B cell (primary cell): ENCODE data around the gene CSNK1G1. TPM values are rescaled to one million over a fixed set of nuclear protein-coding genes. Genes with fewer than 3 reads are reported as not detected.

ENCODE experiments used
- ATAC-seq: fragments of 200-7000 bp; cut with Tn5 transposase; one replicate; pipeline ENCODE4 v1.10.0; 2021; ENCODE audit warnings: low read depth, mild to moderate bottlenecking, moderate number of reproducible peaks, moderate library complexity
- CTCF ChIA-PET: fragments of 350-600 bp; sonication (Branson Sonifier 250); formaldehyde crosslinking; loops from one replicate; lab custom pipeline; 2021; ENCODE audit warnings: antibody characterized with exemption, inconsistent platforms; lab: Charles Lee
- POLR2A ChIA-PET: fragments of 350-600 bp; sonication (Branson Sonifier 250); formaldehyde crosslinking; loops from one replicate; lab custom pipeline; 2021; ENCODE audit warnings: antibody characterized with exemption; lab: Charles Lee
- DNase-seq: peaks from one replicate; pipeline ENCODE4 v3.0.0; 2013
- H2AFZ ChIP-seq: 2 replicates; pipeline ENCODE4 v1.6.1; 2012; ENCODE audit warnings: mild to moderate bottlenecking, low read depth, low read length; ENCODE audit not compliant: insufficient read depth, poor library complexity, severe bottlenecking
- H3K27ac ChIP-seq, 2 donors: 1 replicate in 1 of 2; 2 replicates in 1 of 2; pipeline ENCODE4 v1.5.1; 2012 to 2013; ENCODE audit warnings: low read length in 2 of 2, mild to moderate bottlenecking in 2 of 2, moderate library complexity in 1 of 2
- H3K27me3 ChIP-seq, 4 experiments: fragments of 200-600 bp in 1 of 4; sonication (generic) in 1 of 4; replicated peaks in 1 of 4; 1 replicate in 2 of 4; 2 replicates in 2 of 4; pipeline versions ENCODE4 v1.6.1 to v1.7.0; 2013 to 2016; ENCODE audit warnings: low read length in 3 of 4, mild to moderate bottlenecking in 2 of 4, mixed read lengths in 1 of 4, moderate library complexity in 1 of 4; ENCODE audit not compliant: insufficient read depth in 4 of 4, control insufficient read depth in 3 of 4; ENCODE audit errors: control extremely low read depth in 1 of 4
- H3K36me3 ChIP-seq, 2 experiments: replicated peaks in 1 of 2; 1 replicate in 1 of 2; 2 replicates in 1 of 2; pipeline versions ENCODE4 v1.6.1 to v1.7.1; 2013; ENCODE audit warnings: low read length in 1 of 2; ENCODE audit not compliant: insufficient read depth in 2 of 2, control insufficient read depth in 1 of 2; ENCODE audit errors: control extremely low read depth in 1 of 2, extremely low read depth in 1 of 2
- H3K4me1 ChIP-seq, 2 donors: fragments of 200-600 bp in 1 of 2; sonication (generic) in 1 of 2; 1 replicate in 1 of 2; 2 replicates in 1 of 2; pipeline versions ENCODE4 v1.5.1 to v1.6.1; 2013 to 2017; ENCODE audit warnings: low read length in 2 of 2; ENCODE audit not compliant: control insufficient read depth in 2 of 2, insufficient read depth in 2 of 2
- H3K4me2 ChIP-seq: replicated peaks from 2 replicates; pipeline ENCODE3; 2012; ENCODE audit warnings: mild to moderate bottlenecking, low read depth, low read length; ENCODE audit not compliant: poor library complexity, severe bottlenecking
- H3K4me3 ChIP-seq, 5 experiments: fragments of 200-600 bp in 1 of 5; sonication (generic) in 1 of 5; 1 replicate in 3 of 5; 2 replicates in 2 of 5; pipeline versions ENCODE4 v1.5.1 to v1.7.0; 2011 to 2016; ENCODE audit warnings: low read length in 4 of 5, mild to moderate bottlenecking in 4 of 5, low read depth in 2 of 5, control low read depth in 1 of 5, moderate library complexity in 1 of 5; ENCODE audit not compliant: insufficient read depth in 1 of 5; ENCODE audit errors: control extremely low read depth in 1 of 5, extremely low read depth in 1 of 5
- H3K79me2 ChIP-seq: fragments of 200-600 bp; sonication (generic); one replicate; pipeline ENCODE4 v1.6.0; 2016; ENCODE audit warnings: low read length; ENCODE audit not compliant: control insufficient read depth, insufficient read depth
- H3K9ac ChIP-seq: fragments of 200-600 bp; sonication (generic); 2 replicates; pipeline ENCODE4 v1.6.1; 2017; ENCODE audit warnings: mild to moderate bottlenecking, low read length, moderate library complexity
- H3K9me3 ChIP-seq, 3 donors: one replicate each; pipeline versions ENCODE4 v1.6.1 to v1.7.1; 2013; ENCODE audit warnings: low read length in 2 of 3; ENCODE audit not compliant: control insufficient read depth in 2 of 3, insufficient read depth in 1 of 3; ENCODE audit errors: control extremely low read depth in 1 of 3
- H4K20me1 ChIP-seq: 2 replicates; pipeline ENCODE4 v1.6.0; 2012; ENCODE audit warnings: mild to moderate bottlenecking, low read length; ENCODE audit not compliant: insufficient read depth, control insufficient read depth, poor library complexity, severe bottlenecking
- H3K27ac Mint-ChIP-seq: one replicate; pipeline ENCODE4 v1.8.0; 2021; ENCODE audit warnings: mixed read lengths
- H3K27me3 Mint-ChIP-seq: one replicate; pipeline ENCODE4 v1.8.0; 2021; ENCODE audit warnings: mixed read lengths
- H3K4me1 Mint-ChIP-seq: one replicate; pipeline ENCODE4 v1.8.0; 2021; ENCODE audit warnings: mixed read lengths
- H3K4me3 Mint-ChIP-seq: one replicate; pipeline ENCODE4 v1.8.0; 2021; ENCODE audit warnings: mixed read lengths
- H3K9me3 Mint-ChIP-seq: one replicate; pipeline ENCODE4 v1.8.0; 2022; ENCODE audit warnings: mixed read lengths; ENCODE audit not compliant: insufficient read depth
- EZH2 ChIP-seq: IDR thresholded peaks from 2 replicates; pipeline ENCODE4 v1.6.1; 2012; ENCODE audit warnings: borderline replicate concordance, low read depth, mild to moderate bottlenecking, moderate library complexity, low read length; ENCODE audit not compliant: insufficient read depth, poor library complexity, severe bottlenecking
- WGBS: methylation state at CpG from one replicate; pipeline ENCODE4 v1.1.5; 2013; ENCODE audit warnings: missing lambda C conversion rate; ENCODE audit not compliant: insufficient coverage; 5-methylcytosine and 5-hydroxymethylcytosine counted together
- intact Hi-C: fragments of 100-400 bp; cut with micrococcal nuclease; formaldehyde crosslinking; loops from one replicate; pipeline ENCODE4 v1.10.0; 2022
- polyA plus RNA-seq: library from polyadenylated mRNA; depleted of rRNA; stranded (reverse); fragments of >200 nt; gene quantifications from 2 replicates; pipeline ENCODE4 v1.2.3, GENCODE V29; 2012
- total RNA-seq, 2 donors: library from RNA; stranded (reverse); fragments of 120-200 nt in 1 of 2; gene quantifications; 1 replicate in 1 of 2; 2 replicates in 1 of 2; pipeline versions ENCODE4 v1.2.3 to v1.2.4, GENCODE V29; 2013 to 2022
- TF ChIP-seq, protein P1 (sequence below): fragments of 200-600 bp; IDR thresholded peaks from one replicate; pipeline ENCODE4 v1.8.0; 2022; ENCODE audit warnings: antibody characterized with exemption, mild to moderate bottlenecking

The CSNK1G1 gene
- total and polyA plus RNA-seq, 2 donors (not counting 1 experiment from before 2014, with no cell fraction given) = 5.2 to 40.3 TPM

DNA sequence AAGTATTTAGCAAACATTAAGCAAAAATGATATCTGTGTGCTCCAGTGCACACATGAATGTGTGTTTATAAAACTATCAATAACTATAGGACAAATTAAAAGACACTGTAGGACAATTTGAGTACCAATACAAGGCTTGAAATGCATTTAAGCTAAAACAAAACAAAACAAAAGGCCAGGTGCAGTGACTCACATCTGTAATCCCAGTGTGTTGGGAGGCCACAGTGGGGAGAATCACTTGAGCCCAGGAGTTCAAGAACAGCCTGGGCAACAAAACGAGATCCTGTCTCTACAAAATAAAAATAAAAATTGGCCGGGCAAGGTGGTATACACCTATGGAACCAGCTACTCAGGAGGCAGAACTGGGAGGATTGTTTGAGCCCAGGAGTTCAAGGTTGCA lies 50.7 kb downstream of the CSNK1G1 start:
- H3K4me1 ChIP-seq = no peaks in the 10 kb centered on the region
- H3K4me3 Mint-ChIP-seq = no peak overlapping the region
- no CpG with 5 or more reads among the region's 2 CpGs for WGBS
- H3K27ac ChIP-seq = no peak overlapping the region
- no peak overlapping the region for H3K4me3 ChIP-seq
- DNase-seq (no peak), ATAC-seq (no peak)
- no peaks in the 10 kb centered on the region for H3K27me3 ChIP-seq
- intact Hi-C loops = no loop called here
- no peak for TF ChIP-seq EZH2
- POLR2A ChIA-PET = no interaction called here
- no peaks in the 10 kb centered on the region for H3K27me3 Mint-ChIP-seq
- no peaks in the 10 kb centered on the region for H3K9me3 Mint-ChIP-seq
- H3K4me2 ChIP-seq = no peak overlapping the region
- no peak overlapping the region for H3K27ac Mint-ChIP-seq
- H3K36me3 ChIP-seq = peaks cover 0 to 4% of the 10 kb centered on the region in 2 experiments
- peaks cover 31% of the 10 kb centered on the region for H3K79me2 ChIP-seq
- H3K9ac ChIP-seq = no peak overlapping the region
- no peaks in the 10 kb centered on the region for H4K20me1 ChIP-seq
- H3K4me1 Mint-ChIP-seq = no peaks in the 10 kb centered on the region
- H2AFZ ChIP-seq = no peak overlapping the region
- H3K9me3 ChIP-seq = peaks cover 0 to 1% (median 0%) of the 10 kb centered on the region in 3 donors
- CTCF ChIA-PET = no interaction called here

DNA sequence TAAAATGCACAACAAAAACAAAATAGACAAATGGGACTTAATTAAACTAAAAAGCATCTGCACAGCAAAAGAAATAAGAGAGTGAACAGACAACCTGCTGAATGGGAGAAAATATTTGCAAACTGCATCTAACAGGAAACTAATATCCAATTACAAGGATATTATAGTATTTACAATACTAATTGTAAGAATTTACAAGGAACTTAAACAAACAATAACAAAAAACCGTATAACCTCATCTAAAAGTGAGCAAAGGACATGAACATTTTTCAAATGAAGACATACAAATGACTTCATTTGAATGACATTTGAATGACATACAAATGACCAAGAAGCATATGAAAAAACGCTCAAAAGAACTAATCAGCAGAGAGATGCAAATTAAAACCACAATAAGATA lies 66.4 kb downstream of the CSNK1G1 start:
- no peaks in the 10 kb centered on the region for H4K20me1 ChIP-seq
- POLR2A ChIA-PET = no interaction called here

More for the DNA sequence above, 66.4 kb downstream of the CSNK1G1 start:
- H3K9ac ChIP-seq = no peak overlapping the region
- no peak overlapping the region for H2AFZ ChIP-seq
- intact Hi-C loops = no loop called here
- H3K9me3 ChIP-seq = no peaks in the 10 kb centered on the region
- H3K4me1 ChIP-seq = no peaks in the 10 kb centered on the region
- Mint-ChIP-seq H3K27me3 (no peaks in the 10 kb centered on the region), H3K9me3 (no peaks in the 10 kb centered on the region), H3K4me1 (peaks cover 10% of the 10 kb centered on the region), H3K4me3 (no peak overlapping the region), H3K27ac (no peak overlapping the region)
- no peak for ATAC-seq
- CTCF ChIA-PET = no interaction called here
- H3K79me2 ChIP-seq = peaks cover 48% of the 10 kb centered on the region
- WGBS = no CpG with 5 or more reads among the region's 2 CpGs
- no peaks in the 10 kb centered on the region for H3K36me3 ChIP-seq
- H3K27ac ChIP-seq = no peak overlapping the region
- no peak for TF ChIP-seq EZH2
- TF ChIP-seq, protein P1, sequence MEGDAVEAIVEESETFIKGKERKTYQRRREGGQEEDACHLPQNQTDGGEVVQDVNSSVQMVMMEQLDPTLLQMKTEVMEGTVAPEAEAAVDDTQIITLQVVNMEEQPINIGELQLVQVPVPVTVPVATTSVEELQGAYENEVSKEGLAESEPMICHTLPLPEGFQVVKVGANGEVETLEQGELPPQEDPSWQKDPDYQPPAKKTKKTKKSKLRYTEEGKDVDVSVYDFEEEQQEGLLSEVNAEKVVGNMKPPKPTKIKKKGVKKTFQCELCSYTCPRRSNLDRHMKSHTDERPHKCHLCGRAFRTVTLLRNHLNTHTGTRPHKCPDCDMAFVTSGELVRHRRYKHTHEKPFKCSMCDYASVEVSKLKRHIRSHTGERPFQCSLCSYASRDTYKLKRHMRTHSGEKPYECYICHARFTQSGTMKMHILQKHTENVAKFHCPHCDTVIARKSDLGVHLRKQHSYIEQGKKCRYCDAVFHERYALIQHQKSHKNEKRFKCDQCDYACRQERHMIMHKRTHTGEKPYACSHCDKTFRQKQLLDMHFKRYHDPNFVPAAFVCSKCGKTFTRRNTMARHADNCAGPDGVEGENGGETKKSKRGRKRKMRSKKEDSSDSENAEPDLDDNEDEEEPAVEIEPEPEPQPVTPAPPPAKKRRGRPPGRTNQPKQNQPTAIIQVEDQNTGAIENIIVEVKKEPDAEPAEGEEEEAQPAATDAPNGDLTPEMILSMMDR = no peak
- DNase-seq = no peak
- H3K27me3 ChIP-seq = no peaks in the 10 kb centered on the region
- no peak overlapping the region for H3K4me3 ChIP-seq
- no peak overlapping the region for H3K4me2 ChIP-seq
